Activated CD4-positive, alpha-beta T cell treated with anti-CD3 and anti-CD28 coated beads for 36 hours (primary cell): ENCODE measurements around the gene RPGRIP1L. TPM values are rescaled to one million over a fixed set of nuclear protein-coding genes. Genes with fewer than 3 reads are reported as not detected.

ENCODE experiments used
- ATAC-seq: fragments of 200-7000 bp; cut with Tn5 transposase; one replicate; pipeline ENCODE4 v1.10.0; 2021; ENCODE audit warnings: mild to moderate bottlenecking, moderate library complexity
- CTCF ChIA-PET: fragments of 350-600 bp; sonication (Branson Sonifier 250); formaldehyde crosslinking; loops from one replicate; lab custom pipeline; 2021; ENCODE audit warnings: antibody characterized with exemption; lab: Charles Lee
- POLR2A ChIA-PET: fragments of 350-600 bp; sonication (Branson Sonifier 250); formaldehyde crosslinking; loops from one replicate; lab custom pipeline; 2021; ENCODE audit warnings: antibody characterized with exemption, inconsistent platforms; lab: Charles Lee
- DNase-seq: peaks from one replicate; pipeline ENCODE4 v3.0.0-alpha.2; 2020
- H3K27ac Mint-ChIP-seq: one replicate; pipeline ENCODE4 v1.8.0; 2021; ENCODE audit warnings: mixed read lengths
- H3K27me3 Mint-ChIP-seq: one replicate; pipeline ENCODE4 v1.8.0; 2021; ENCODE audit warnings: mixed read lengths
- H3K36me3 Mint-ChIP-seq: one replicate; pipeline ENCODE4 v1.8.0; 2021; ENCODE audit warnings: low read depth, mixed read lengths
- H3K4me1 Mint-ChIP-seq: one replicate; pipeline ENCODE4 v1.8.0; 2021; ENCODE audit warnings: mixed read lengths
- H3K4me3 Mint-ChIP-seq: one replicate; pipeline ENCODE4 v1.8.0; 2021; ENCODE audit warnings: mild to moderate bottlenecking, moderate library complexity, mixed read lengths
- H3K9me3 Mint-ChIP-seq: one replicate; pipeline ENCODE4 v1.8.0; 2021; ENCODE audit warnings: low read depth, mixed read lengths
- intact Hi-C, 2 experiments: fragments of 100-400 bp; cut with DNase I in 1 of 2; cut with micrococcal nuclease in 1 of 2; formaldehyde crosslinking; loops; one replicate each; pipeline versions ENCODE4 v1.14.2 to v1.15.1; 2022 to 2024; cut with DNase I, micrococcal nuclease
- total RNA-seq, 2 experiments: library from RNA; stranded (reverse); gene quantifications; one replicate each; pipeline ENCODE4 v1.2.3, GENCODE V29; 2021

Gene RPGRIP1L
- total RNA-seq, 2 experiments from 2014 or later = 7.8 to 10.2 TPM

- H3K36me3 Mint-ChIP-seq = no peaks in the 10 kb centered on the region
- no peaks in the 10 kb centered on the region for H3K9me3 Mint-ChIP-seq
- POLR2A ChIA-PET = no interaction called here
- no peaks in the 10 kb centered on the region for H3K27me3 Mint-ChIP-seq
- H3K4me3 Mint-ChIP-seq = no peak overlapping the region
- intact Hi-C loops = no loop called here
- DNase-seq = no peak
- CTCF ChIA-PET = interaction anchor here (0.6 kb wide), 1 partner anchor 28 kb away, joined by 3 read pairs; no protein-coding TSS in a partner anchor
- H3K4me1 Mint-ChIP-seq = no peaks in the 10 kb centered on the region
- ATAC-seq = no peak
- H3K27ac Mint-ChIP-seq = no peak overlapping the region
Measured at GRCh38 chr16:53626161-53626560, 77.5 kb downstream of the RPGRIP1L start.

- no peak overlapping the region for H3K27ac Mint-ChIP-seq
- no peak overlapping the region for H3K4me3 Mint-ChIP-seq
- no peaks in the 10 kb centered on the region for H3K27me3 Mint-ChIP-seq
- ChIA-PET CTCF (no interaction called here), POLR2A (no interaction called here)
- no peak for DNase-seq
- H3K4me1 Mint-ChIP-seq = no peaks in the 10 kb centered on the region
- no peak for ATAC-seq
- no peaks in the 10 kb centered on the region for H3K9me3 Mint-ChIP-seq
- H3K36me3 Mint-ChIP-seq = no peaks in the 10 kb centered on the region
- intact Hi-C loops = no loop called here
Measured at GRCh38 chr16:53625221-53625620, 78.4 kb downstream of the RPGRIP1L start.

GRCh38 chr16:53622315-53622714, 81.3 kb downstream of the RPGRIP1L start:
- intact Hi-C loops = no loop called here

GRCh38 chr16:53620476-53620875, 83.2 kb downstream of the RPGRIP1L start:
- no peaks in the 10 kb centered on the region for H3K4me1 Mint-ChIP-seq
- no peak overlapping the region for H3K4me3 Mint-ChIP-seq
- H3K27me3 Mint-ChIP-seq = no peaks in the 10 kb centered on the region
- no peak overlapping the region for H3K27ac Mint-ChIP-seq
- CTCF ChIA-PET = no interaction called here
- ATAC-seq (no peak), DNase-seq (no peak)
- no peaks in the 10 kb centered on the region for H3K9me3 Mint-ChIP-seq
- intact Hi-C loops = no loop called here
- POLR2A ChIA-PET = no interaction called here
- H3K36me3 Mint-ChIP-seq = peaks cover 10% of the 10 kb centered on the region

More at GRCh38 chr16:53622315-53622714, 81.3 kb downstream of the RPGRIP1L start:
- ATAC-seq (no peak), DNase-seq (no peak)
- CTCF ChIA-PET = no interaction called here
- H3K27me3 Mint-ChIP-seq = no peaks in the 10 kb centered on the region
- peaks cover 10% of the 10 kb centered on the region for H3K36me3 Mint-ChIP-seq
- no peak overlapping the region for H3K4me3 Mint-ChIP-seq
- POLR2A ChIA-PET = interaction anchor here (0.6 kb wide), 1 partner anchor 19 kb away, joined by 4 read pairs; no protein-coding TSS in a partner anchor
- H3K27ac Mint-ChIP-seq = no peak overlapping the region
- H3K4me1 Mint-ChIP-seq = no peaks in the 10 kb centered on the region
- H3K9me3 Mint-ChIP-seq = no peaks in the 10 kb centered on the region

GRCh38 chr16:53619235-53619634, 84.4 kb downstream of the RPGRIP1L start:
- H3K36me3 Mint-ChIP-seq = peaks cover 10% of the 10 kb centered on the region
- ChIA-PET POLR2A (no interaction called here), CTCF (no interaction called here)
- H3K27ac Mint-ChIP-seq = no peak overlapping the region
- no peaks in the 10 kb centered on the region for H3K9me3 Mint-ChIP-seq
- DNase-seq = no peak
- no peak overlapping the region for H3K4me3 Mint-ChIP-seq
- intact Hi-C loops = no loop called here
- no peaks in the 10 kb centered on the region for H3K27me3 Mint-ChIP-seq
- no peak for ATAC-seq
- no peaks in the 10 kb centered on the region for H3K4me1 Mint-ChIP-seq

GRCh38 chr16:53614346-53614745, 89.3 kb downstream of the RPGRIP1L start:
- intact Hi-C loops = no loop called here
- Mint-ChIP-seq H3K36me3 (peaks cover 11% of the 10 kb centered on the region), H3K4me1 (no peaks in the 10 kb centered on the region), H3K9me3 (no peaks in the 10 kb centered on the region), H3K27me3 (no peaks in the 10 kb centered on the region), H3K4me3 (no peak overlapping the region), H3K27ac (no peak overlapping the region)
- ATAC-seq (no peak), DNase-seq (no peak)
- CTCF ChIA-PET = no interaction called here
- POLR2A ChIA-PET = no interaction called here

- H3K4me3 Mint-ChIP-seq = no peak overlapping the region
- ChIA-PET CTCF (interaction anchor here (0.6 kb wide), 1 partner anchor 31 kb away, joined by 3 read pairs; no protein-coding TSS in a partner anchor), POLR2A (no interaction called here)
- H3K4me1 Mint-ChIP-seq = no peaks in the 10 kb centered on the region
- no peaks in the 10 kb centered on the region for H3K9me3 Mint-ChIP-seq
- peaks cover 2% of the 10 kb centered on the region for H3K36me3 Mint-ChIP-seq
- ATAC-seq (no peak), DNase-seq (no peak)
- intact Hi-C loops = no loop called here
- no peak overlapping the region for H3K27ac Mint-ChIP-seq
- no peaks in the 10 kb centered on the region for H3K27me3 Mint-ChIP-seq
Measured at GRCh38 chr16:53612003-53612402, 91.7 kb downstream of the RPGRIP1L start.

- Mint-ChIP-seq H3K27me3 (no peaks in the 10 kb centered on the region), H3K4me3 (no peak overlapping the region), H3K9me3 (no peaks in the 10 kb centered on the region), H3K36me3 (peaks cover 2% of the 10 kb centered on the region), H3K4me1 (no peaks in the 10 kb centered on the region), H3K27ac (no peak overlapping the region)
- no peak for ATAC-seq
- no peak for DNase-seq
- intact Hi-C loops = no loop called here
- CTCF ChIA-PET = no interaction called here
- POLR2A ChIA-PET = interaction anchor here (0.7 kb wide), 1 partner anchor 220 kb away, joined by 4 read pairs; no protein-coding TSS in a partner anchor
Measured at GRCh38 chr16:53611179-53611696, 92.4 kb downstream of the RPGRIP1L start.

GRCh38 chr16:53609536-53609935, 94.1 kb downstream of the RPGRIP1L start:
- ChIA-PET CTCF (no interaction called here), POLR2A (no interaction called here)
- intact Hi-C loops = no loop called here

GRCh38 chr16:53608094-53608493, 95.6 kb downstream of the RPGRIP1L start:
- no peaks in the 10 kb centered on the region for H3K9me3 Mint-ChIP-seq
- no peaks in the 10 kb centered on the region for H3K4me1 Mint-ChIP-seq
- H3K27ac Mint-ChIP-seq = no peak overlapping the region
- no peak for DNase-seq
- no peak for ATAC-seq
- POLR2A ChIA-PET = no interaction called here
- intact Hi-C loops = no loop called here
- H3K27me3 Mint-ChIP-seq = no peaks in the 10 kb centered on the region
- H3K4me3 Mint-ChIP-seq = no peak overlapping the region
- CTCF ChIA-PET = interaction anchor here (0.7 to 1.2 kb wide), 2 partner anchors 9 to 88 kb away, joined by 3 read pairs; no protein-coding TSS in a partner anchor
- H3K36me3 Mint-ChIP-seq = peaks cover 2% of the 10 kb centered on the region

More at GRCh38 chr16:53609536-53609935, 94.1 kb downstream of the RPGRIP1L start:
- Mint-ChIP-seq H3K9me3 (no peaks in the 10 kb centered on the region), H3K4me3 (no peak overlapping the region), H3K36me3 (peaks cover 2% of the 10 kb centered on the region), H3K27me3 (no peaks in the 10 kb centered on the region), H3K4me1 (no peaks in the 10 kb centered on the region), H3K27ac (no peak overlapping the region)
- DNase-seq (no peak), ATAC-seq (no peak)

- peaks cover 3% of the 10 kb centered on the region for H3K36me3 Mint-ChIP-seq
- no peaks in the 10 kb centered on the region for H3K27me3 Mint-ChIP-seq
- no peak overlapping the region for H3K4me3 Mint-ChIP-seq
- ChIA-PET POLR2A (no interaction called here), CTCF (no interaction called here)
- DNase-seq (no peak), ATAC-seq (no peak)
- intact Hi-C loops = no loop called here
- no peaks in the 10 kb centered on the region for H3K9me3 Mint-ChIP-seq
- H3K4me1 Mint-ChIP-seq = no peaks in the 10 kb centered on the region
- H3K27ac Mint-ChIP-seq = no peak overlapping the region
Measured at GRCh38 chr16:53605831-53606400, 97.7 kb downstream of the RPGRIP1L start.

- no peak for ATAC-seq
- DNase-seq = no peak
- Mint-ChIP-seq H3K4me3 (no peak overlapping the region), H3K4me1 (no peaks in the 10 kb centered on the region), H3K36me3 (peaks cover 3% of the 10 kb centered on the region), H3K27ac (no peak overlapping the region), H3K9me3 (no peaks in the 10 kb centered on the region), H3K27me3 (no peaks in the 10 kb centered on the region)
- intact Hi-C loops = no loop called here
- CTCF ChIA-PET = no interaction called here
- POLR2A ChIA-PET = no interaction called here
Measured at GRCh38 chr16:53605356-53605755, 98.3 kb downstream of the RPGRIP1L start.
